HL-60/S4 (cell line): ENCODE measurements around the gene CLSTN2.

Experiments used
- in situ Hi-C: fragments of 300-500 bp; cut with MboI; formaldehyde crosslinking; loops from 2 replicates; pipeline ENCODE4 v1.14.3; 2022; ENCODE audit warnings: low sequenced_read_pairs

CLSTN2 gene

DNA sequence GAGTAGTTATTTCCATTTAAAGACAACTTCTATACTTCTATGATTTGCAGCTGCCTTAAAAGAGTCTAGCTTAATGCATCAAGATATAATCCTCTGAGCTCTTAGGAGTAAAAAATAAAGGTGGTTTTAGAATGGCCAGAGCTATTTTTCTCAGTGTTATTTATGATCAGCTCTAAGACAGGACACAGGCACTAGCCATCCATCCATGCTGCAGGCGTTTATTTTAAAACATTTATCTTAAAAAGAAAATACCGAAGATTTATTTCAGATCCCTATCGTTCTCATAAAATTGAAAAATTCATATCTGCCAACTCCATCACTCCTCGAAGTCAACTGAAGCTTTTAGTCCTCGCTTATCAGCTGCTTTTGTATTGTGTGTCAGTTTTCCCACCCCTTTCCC, 243.5 kb downstream of the CLSTN2 start:
- in situ Hi-C loops: no loop called here

GRCh38 chr3:140180603-140181002, 245.6 kb downstream of the CLSTN2 start:
- in situ Hi-C loops: no loop called here

DNA sequence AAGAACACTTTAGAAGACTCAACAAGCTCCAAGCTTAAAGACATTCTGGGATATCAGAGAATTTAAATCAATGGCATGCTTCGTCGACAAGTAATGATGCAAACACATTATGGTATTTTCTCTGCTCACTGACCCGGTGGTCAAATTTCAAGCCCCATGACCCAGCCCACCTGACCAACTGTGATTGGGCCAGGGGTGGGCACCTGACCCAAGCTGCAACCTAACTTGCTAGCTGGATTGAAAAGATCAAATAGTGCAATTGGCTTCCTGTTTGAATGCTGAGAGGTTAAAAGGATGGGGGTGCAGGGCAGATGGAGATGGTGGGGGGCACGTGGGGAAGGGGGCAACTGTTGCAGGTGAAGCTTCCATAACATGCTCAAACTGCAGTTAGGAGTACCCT, 250.4 kb downstream of the CLSTN2 start:
- in situ Hi-C loops: no loop called here

DNA sequence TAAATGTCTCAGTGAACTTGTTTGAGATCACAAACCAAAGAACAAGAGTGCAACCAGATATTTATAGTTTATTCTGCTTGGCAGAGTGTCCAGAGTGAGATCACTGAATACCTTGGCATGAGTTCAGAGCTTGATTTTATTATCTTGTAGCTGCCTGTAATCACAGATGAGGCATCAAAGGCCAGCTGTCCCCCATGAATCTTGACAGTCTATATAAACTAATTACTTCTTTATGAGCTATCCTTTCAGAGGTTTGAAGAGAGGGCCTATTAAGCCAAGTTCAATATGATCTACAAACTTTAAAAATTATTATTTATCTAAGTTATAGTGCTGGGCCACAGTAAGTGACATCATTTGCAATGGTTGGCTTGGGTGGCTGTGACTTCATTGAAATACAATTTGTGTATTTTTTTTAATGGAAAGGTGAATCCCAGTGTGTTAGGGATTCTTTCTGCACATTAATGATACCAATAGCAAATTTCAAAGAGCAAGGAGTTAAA, 251.5 kb downstream of the CLSTN2 start:
- in situ Hi-C loops: no loop called here

GRCh38 chr3:140187028-140187427, 252.0 kb downstream of the CLSTN2 start:
- in situ Hi-C loops: no loop called here

GRCh38 chr3:140187656-140188221, 252.8 kb downstream of the CLSTN2 start:
- in situ Hi-C loops: no loop called here

DNA sequence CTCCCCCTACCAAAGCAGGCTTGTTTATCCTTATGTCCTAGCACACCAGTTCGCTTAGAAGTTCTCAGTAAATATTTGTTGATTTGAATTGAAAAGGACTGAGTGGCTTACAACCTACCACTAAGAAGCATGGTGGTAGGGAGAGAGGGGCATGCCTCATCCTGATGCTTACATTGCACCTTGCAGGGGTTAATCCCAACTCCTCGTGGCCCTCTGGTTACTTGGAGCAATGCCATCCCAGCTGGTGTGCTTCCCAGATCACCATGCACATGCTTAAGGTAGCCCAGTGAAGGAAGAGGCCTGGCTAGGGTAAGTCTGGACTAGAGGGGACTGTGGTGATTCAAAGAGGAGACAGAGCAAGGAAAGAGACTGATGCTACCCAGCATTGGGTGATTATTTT, 253.3 kb downstream of the CLSTN2 start:
- in situ Hi-C loops: no loop called here

DNA sequence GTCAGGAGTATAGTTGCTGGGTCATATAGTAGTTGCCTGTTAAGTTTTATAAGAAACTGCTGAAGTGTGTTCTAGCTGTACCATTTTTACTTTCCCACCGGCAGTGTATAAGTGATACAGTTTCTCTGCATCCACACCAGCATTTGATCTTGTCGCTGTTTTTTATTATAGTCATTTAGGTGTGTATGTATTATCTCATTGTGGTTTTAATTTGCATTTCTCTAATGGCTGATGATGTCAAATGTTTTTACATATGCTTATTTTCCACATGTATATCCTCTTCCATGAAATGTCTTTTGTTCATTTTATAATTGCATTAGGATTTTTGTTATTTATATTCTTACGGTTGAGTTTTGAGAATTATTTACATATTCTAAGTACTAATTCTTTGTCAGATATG, 254.3 kb downstream of the CLSTN2 start:
- in situ Hi-C loops: no loop called here

DNA sequence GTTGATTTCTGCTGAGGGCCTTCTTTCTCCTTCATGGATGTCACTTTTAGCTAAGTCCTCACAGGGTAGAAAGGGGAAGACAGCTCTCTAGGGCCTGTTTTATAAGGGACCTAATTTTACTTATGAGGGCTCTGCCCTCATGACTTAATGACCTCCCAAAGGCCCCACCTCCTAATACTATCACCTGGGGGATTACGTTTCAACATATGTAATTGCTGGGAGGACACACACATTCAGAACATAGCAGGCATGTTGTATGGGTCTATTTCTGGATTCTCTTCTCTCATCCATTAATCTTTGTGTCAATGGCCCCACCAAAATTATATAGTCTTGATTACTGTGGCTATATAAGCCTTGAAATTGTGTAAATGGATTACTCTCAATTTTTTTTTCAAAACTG, 255.0 kb downstream of the CLSTN2 start:
- in situ Hi-C loops: no loop called here

GRCh38 chr3:140196970-140197369, 262.0 kb downstream of the CLSTN2 start:
- in situ Hi-C loops: no loop called here

- in situ Hi-C loops: no loop called here
These were observed 263.3 kb downstream of the CLSTN2 start for GRCh38 chr3:140198242-140198641.

DNA sequence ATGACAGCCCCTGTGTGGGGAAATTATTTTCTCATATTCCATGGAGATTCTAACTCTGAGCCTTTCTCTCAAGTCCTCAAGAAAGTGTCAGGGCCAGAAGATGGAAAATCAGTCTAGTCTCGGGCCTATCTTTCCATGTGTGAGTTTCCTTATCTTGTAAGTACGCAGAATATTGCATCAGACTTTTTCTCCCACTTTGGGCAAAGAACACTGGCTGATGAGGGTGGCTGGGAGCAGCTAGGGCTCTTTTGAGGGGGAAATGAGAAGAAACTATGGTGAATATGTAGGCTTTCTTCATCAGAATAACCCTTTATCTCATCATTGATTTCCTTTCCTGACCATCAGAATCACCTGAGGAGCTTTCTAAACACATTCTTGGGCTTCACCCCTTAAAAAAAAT, 264.0 kb downstream of the CLSTN2 start:
- in situ Hi-C loops: no loop called here

- in situ Hi-C loops: no loop called here
These were observed 264.8 kb downstream of the CLSTN2 start for GRCh38 chr3:140199743-140200142.

- in situ Hi-C loops: no loop called here
These were observed 268.5 kb downstream of the CLSTN2 start for GRCh38 chr3:140203510-140203909.

GRCh38 chr3:140204271-140204984, 269.4 kb downstream of the CLSTN2 start:
- in situ Hi-C loops: no loop called here

GRCh38 chr3:140205598-140205997, 270.6 kb downstream of the CLSTN2 start:
- in situ Hi-C loops: no loop called here

DNA sequence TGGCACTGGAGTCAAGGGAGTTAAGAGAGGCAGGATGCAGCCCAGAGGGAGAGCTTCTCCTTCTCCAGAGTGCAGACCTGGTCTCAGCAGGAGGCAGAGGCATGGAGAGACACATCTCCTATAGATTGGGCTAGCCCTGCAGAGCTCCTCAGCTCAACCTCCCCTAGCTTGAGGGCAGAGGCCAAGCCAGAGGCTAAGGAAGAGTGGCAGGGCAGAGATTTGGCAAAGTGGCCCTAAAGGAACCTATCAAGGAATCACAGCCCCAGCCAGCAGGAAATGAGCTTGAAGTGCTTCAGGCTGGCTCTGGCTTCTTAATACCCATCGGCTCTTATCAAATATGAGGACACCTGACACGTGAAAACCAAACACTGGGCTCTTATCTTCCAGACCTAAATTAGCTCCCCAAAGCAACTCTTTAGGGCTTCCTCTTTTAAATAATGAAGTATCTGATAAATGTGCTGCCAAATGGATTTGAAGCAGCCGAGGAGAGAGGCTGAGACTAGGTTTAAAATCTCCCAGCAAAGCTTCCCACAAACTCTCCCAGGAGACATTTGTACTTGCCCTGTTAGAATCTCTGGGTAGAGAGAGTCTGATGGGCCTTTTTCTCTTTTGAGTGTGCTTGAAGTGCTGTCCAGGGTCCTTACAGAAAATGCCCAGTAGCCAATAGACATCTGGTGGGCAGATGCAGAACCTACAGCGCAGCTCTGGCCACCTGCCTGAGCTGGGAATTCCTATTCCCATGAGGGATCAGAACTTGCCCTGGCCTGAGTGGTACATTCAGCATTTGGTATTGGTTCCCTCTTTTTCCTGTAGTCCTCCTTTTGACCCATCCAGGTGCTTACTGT, 271.4 kb downstream of the CLSTN2 start:
- in situ Hi-C loops: no loop called here

GRCh38 chr3:140207541-140207940, 272.6 kb downstream of the CLSTN2 start:
- in situ Hi-C loops: no loop called here

DNA sequence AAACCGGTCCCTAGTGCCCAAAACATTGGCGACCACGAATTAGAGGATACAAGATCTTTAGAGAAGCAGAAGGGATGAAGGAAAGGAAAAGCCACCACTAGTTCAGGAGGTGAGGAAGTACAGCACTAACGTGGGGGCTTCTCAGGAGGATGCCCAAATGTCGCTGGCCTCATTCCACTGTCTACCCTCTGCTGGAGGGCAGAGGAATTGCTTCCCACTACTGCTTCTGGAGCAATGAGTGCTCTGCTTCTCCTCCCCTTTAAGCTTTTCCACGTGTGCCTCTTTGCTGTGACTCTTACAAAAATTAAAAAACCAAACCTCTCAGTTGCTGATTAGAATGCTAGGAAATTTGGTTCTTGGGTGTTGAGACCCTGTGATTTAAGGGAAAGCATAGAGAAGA, 281.3 kb downstream of the CLSTN2 start:
- in situ Hi-C loops: no loop called here

DNA sequence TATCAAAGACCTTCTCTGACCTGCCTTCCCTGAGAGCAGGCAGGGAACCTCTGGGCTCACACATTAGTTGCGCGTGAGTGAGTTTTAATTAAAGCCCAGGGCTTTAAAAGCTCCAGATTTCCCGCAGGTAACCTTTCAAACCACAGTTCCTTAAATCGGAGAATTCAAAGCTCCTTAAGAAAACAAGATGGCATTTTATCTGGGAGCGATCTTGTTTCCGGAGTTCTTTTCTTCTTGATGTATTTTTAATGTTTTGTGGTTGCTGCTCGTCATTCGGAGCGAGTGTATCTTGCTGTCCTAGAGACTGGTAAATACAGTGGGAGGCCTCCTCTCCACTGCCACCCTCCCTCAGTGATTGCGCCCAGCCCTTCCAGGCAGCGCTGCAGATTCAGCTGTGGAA, 284.3 kb downstream of the CLSTN2 start:
- in situ Hi-C loops: no loop called here

DNA sequence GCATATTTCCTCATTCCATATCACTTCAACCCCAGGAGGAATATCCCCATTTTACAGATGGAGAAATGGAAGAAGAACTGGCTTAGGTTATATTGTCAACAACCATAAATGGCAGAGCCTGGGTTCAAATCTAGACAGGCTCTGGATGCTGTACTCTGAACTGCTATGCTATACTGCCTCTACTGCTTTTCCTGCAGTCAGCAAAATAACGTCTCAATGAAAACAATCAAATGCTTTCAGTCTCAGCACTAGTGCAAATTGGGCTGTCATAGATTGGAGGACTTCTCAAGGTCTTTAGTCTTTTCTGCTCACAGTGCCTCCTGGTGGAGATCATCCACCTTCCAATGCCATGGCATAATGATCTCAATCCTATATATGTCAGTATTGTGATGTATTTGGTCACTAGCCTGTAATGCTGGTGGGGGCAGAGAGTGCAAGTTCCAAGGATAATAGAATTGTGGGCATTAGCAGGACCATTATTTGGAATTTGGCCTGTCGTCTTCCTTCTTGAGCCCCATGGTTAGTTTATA, 285.0 kb downstream of the CLSTN2 start:
- in situ Hi-C loops: no loop called here

DNA sequence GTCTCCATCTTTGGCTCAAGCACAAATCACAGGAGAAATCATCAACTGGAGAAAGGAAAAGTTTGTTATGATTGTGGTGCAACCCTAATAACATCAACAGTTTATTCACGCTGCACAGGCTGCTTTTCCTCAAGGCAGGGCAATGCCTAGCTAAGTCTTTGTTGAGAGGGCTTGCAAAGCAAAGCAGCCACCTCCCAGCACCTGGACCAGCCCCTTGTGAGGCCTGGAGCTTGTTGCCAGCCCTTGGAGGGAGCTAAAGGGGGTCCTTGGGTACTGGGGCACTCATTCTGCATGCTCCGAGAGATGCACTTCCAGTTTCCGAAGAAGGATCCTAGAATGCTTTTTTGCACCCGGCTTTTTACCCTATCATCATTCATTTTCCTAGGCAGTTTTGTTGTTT, 288.2 kb downstream of the CLSTN2 start:
- in situ Hi-C loops: no loop called here
